Hepatocyte (in vitro differentiated cells): ENCODE data around the gene TAF1.
"Not testable (repeated sequence)": the region's sequence is repeated elsewhere in the genome, so short reads cannot be mapped to it uniquely, and the experiment has no call there.

Experiments used
- CTCF ChIP-seq: fragments of 200-600 bp; sonication (generic); IDR thresholded peaks from 2 replicates; pipeline ENCODE4 v1.5.1; 2016; ENCODE audit warnings: antibody characterized with exemption, mild to moderate bottlenecking; ENCODE audit not compliant: poor library complexity
- EZH2 ChIP-seq: fragments of 200-600 bp; sonication (generic); IDR thresholded peaks from 2 replicates; pipeline ENCODE4 v1.6.1; 2016; ENCODE audit warnings: antibody characterized with exemption, mild to moderate bottlenecking, borderline replicate concordance
- EZH2phosphoT487 ChIP-seq: fragments of 200-600 bp; sonication (generic); IDR thresholded peaks from one replicate; pipeline ENCODE4 v1.6.1; 2018; ENCODE audit warnings: antibody characterized with exemption, mild to moderate bottlenecking, low read depth, moderate library complexity; ENCODE audit not compliant: unreplicated experiment, severe bottlenecking

- TF ChIP-seq CTCF, EZH2phosphoT487, EZH2: not testable (repeated sequence)
Measured at GRCh38 chrX:71502080-71502479, 135.9 kb downstream of the TAF1 start.
